H9 (cell line): ENCODE results near the gene MAML1. TPM values are rescaled to one million over a fixed set of nuclear protein-coding genes. Genes with fewer than 3 reads are reported as not detected.
A peak's percentile ranks its signal among the peaks of the same experiment; 100 is the strongest.

ENCODE experiments used
- DNase-seq: peaks from one replicate; pipeline ENCODE4 v3.0.0-alpha.2; 2017
- H2AFZ ChIP-seq: one replicate; pipeline ENCODE4 v1.6.1; 2013; ENCODE audit warnings: mild to moderate bottlenecking, low read length, control low read depth, moderate library complexity
- H2AK5ac ChIP-seq: 2 replicates; pipeline ENCODE4 v1.6.1; 2013; ENCODE audit warnings: low read length, control low read depth, mixed read lengths; ENCODE audit not compliant: insufficient read length
- H2BK120ac ChIP-seq: one replicate; pipeline ENCODE4 v1.6.1; 2013; ENCODE audit warnings: low read depth, mild to moderate bottlenecking, low read length, control low read depth, inconsistent platforms; ENCODE audit not compliant: poor library complexity, severe bottlenecking
- H2BK12ac ChIP-seq: 2 replicates; pipeline ENCODE4 v1.6.1; 2013; ENCODE audit warnings: low read length, control low read depth, mixed read lengths, low read depth; ENCODE audit not compliant: insufficient read length
- H2BK15ac ChIP-seq: 2 replicates; pipeline ENCODE4 v1.6.1; 2013; ENCODE audit warnings: low read depth, low read length, control low read depth
- H2BK20ac ChIP-seq: one replicate; pipeline ENCODE4 v1.6.1; 2013; ENCODE audit warnings: low read depth, mild to moderate bottlenecking, low read length, control low read depth, inconsistent platforms; ENCODE audit not compliant: poor library complexity, severe bottlenecking
- H2BK5ac ChIP-seq: 2 replicates; pipeline ENCODE4 v1.6.1; 2013; ENCODE audit warnings: low read length, control low read depth, mixed read lengths; ENCODE audit not compliant: insufficient read length
- H3K14ac ChIP-seq: 2 replicates; pipeline ENCODE4 v1.6.1; 2013; ENCODE audit warnings: low read length, control low read depth; ENCODE audit not compliant: insufficient read depth
- H3K18ac ChIP-seq: 2 replicates; pipeline ENCODE4 v1.6.1; 2013; ENCODE audit warnings: low read depth, mild to moderate bottlenecking, mixed read lengths, low read length, control low read depth; ENCODE audit not compliant: insufficient read length
- H3K23ac ChIP-seq: 2 replicates; pipeline ENCODE4 v1.6.1; 2013; ENCODE audit warnings: low read length, control low read depth, mixed read lengths, low read depth; ENCODE audit not compliant: insufficient read length
- H3K23me2 ChIP-seq: 2 replicates; pipeline ENCODE4 v1.6.1; 2013; ENCODE audit warnings: low read depth, mild to moderate bottlenecking, mixed read lengths, low read length, control low read depth; ENCODE audit not compliant: insufficient read length, poor library complexity, severe bottlenecking
- H3K27ac ChIP-seq: 2 replicates; pipeline ENCODE4 v1.5.1; 2013; ENCODE audit warnings: low read length, control low read depth, mixed read lengths, low read depth; ENCODE audit not compliant: insufficient read length
- H3K27me3 ChIP-seq: 2 replicates; pipeline ENCODE4 v1.6.1; 2013; ENCODE audit warnings: low read length, control low read depth, inconsistent platforms; ENCODE audit not compliant: insufficient read depth
- H3K4ac ChIP-seq: 2 replicates; pipeline ENCODE4 v1.6.1; 2013; ENCODE audit warnings: low read depth, mild to moderate bottlenecking, control low read depth, inconsistent platforms, low read length, moderate library complexity
- H3K4me1 ChIP-seq: 2 replicates; pipeline ENCODE4 v1.6.1; 2013; ENCODE audit warnings: low read length, control low read depth, inconsistent platforms; ENCODE audit not compliant: insufficient read depth
- H3K4me2 ChIP-seq: 2 replicates; pipeline ENCODE4 v1.6.1; 2013; ENCODE audit warnings: low read length, control low read depth, mixed read lengths; ENCODE audit not compliant: insufficient read length, insufficient read depth
- H3K56ac ChIP-seq: 2 replicates; pipeline ENCODE4 v1.6.1; 2013; ENCODE audit warnings: low read depth, mild to moderate bottlenecking, mixed read lengths, low read length, control low read depth; ENCODE audit not compliant: insufficient read length
- H3K79me1 ChIP-seq: 2 replicates; pipeline ENCODE4 v1.6.1; 2013; ENCODE audit warnings: low read depth, mild to moderate bottlenecking, moderate library complexity, low read length, control low read depth, inconsistent platforms; ENCODE audit not compliant: insufficient read depth, poor library complexity, severe bottlenecking
- H3K79me2 ChIP-seq: 2 replicates; pipeline ENCODE4 v1.6.1; 2013; ENCODE audit warnings: low read length, control low read depth, inconsistent platforms; ENCODE audit not compliant: insufficient read depth
- H3K9ac ChIP-seq: 2 replicates; pipeline ENCODE4 v1.6.1; 2013; ENCODE audit warnings: low read length, control low read depth, mixed read lengths; ENCODE audit not compliant: insufficient read length; ENCODE audit errors: extremely low read depth
- H3K9me3 ChIP-seq: one replicate; pipeline ENCODE4 v1.6.1; 2013; ENCODE audit warnings: low read depth, low read length, inconsistent platforms; ENCODE audit not compliant: control insufficient read depth
- H3T11ph ChIP-seq: one replicate; pipeline ENCODE4 v1.6.1; 2013; ENCODE audit warnings: mild to moderate bottlenecking, low read length, control low read depth, inconsistent platforms
- H4K20me1 ChIP-seq: one replicate; pipeline ENCODE4 v1.6.1; 2013; ENCODE audit not compliant: control insufficient read depth, insufficient read length, insufficient read depth
- H4K5ac ChIP-seq: 2 replicates; pipeline ENCODE4 v1.6.1; 2013; ENCODE audit warnings: low read depth, mild to moderate bottlenecking, mixed read lengths, low read length, control low read depth; ENCODE audit not compliant: insufficient read length
- H4K8ac ChIP-seq: replicated peaks from 2 replicates; pipeline ENCODE4 v1.6.1; 2013; ENCODE audit warnings: low read length, control low read depth, mixed read lengths, low read depth; ENCODE audit not compliant: insufficient read length
- H4K91ac ChIP-seq: 2 replicates; pipeline ENCODE4 v1.6.1; 2013; ENCODE audit warnings: low read depth, mild to moderate bottlenecking, moderate library complexity, mixed read lengths, low read length, control low read depth; ENCODE audit not compliant: insufficient read length
- H3K27ac Mint-ChIP-seq, 3 experiments: 2 replicates in 2 of 3; 3 replicates in 1 of 3; pipeline ENCODE4 v1.8.0; 2020 to 2021; ENCODE audit warnings: mixed read lengths in 3 of 3, mild to moderate bottlenecking in 1 of 3, moderate library complexity in 1 of 3
- H3K27me3 Mint-ChIP-seq: 2 replicates; pipeline ENCODE4 v1.8.0; 2021; ENCODE audit warnings: low read depth, mild to moderate bottlenecking, moderate library complexity, mixed read lengths
- H3K36me3 Mint-ChIP-seq, 3 experiments: 2 replicates in 2 of 3; 3 replicates in 1 of 3; pipeline ENCODE4 v1.8.0; 2020 to 2021; ENCODE audit warnings: low read depth in 3 of 3, mixed read lengths in 3 of 3; ENCODE audit not compliant: insufficient read depth in 1 of 3
- H3K4me1 Mint-ChIP-seq, 2 experiments: 2 replicates each; pipeline ENCODE4 v1.8.0; 2020; ENCODE audit warnings: mixed read lengths in 2 of 2
- H3K4me3 Mint-ChIP-seq, 2 experiments: 2 replicates in 1 of 2; 3 replicates in 1 of 2; pipeline ENCODE4 v1.8.0; 2020 to 2021; ENCODE audit warnings: mild to moderate bottlenecking in 2 of 2, mixed read lengths in 2 of 2, moderate library complexity in 1 of 2
- H3K9me3 Mint-ChIP-seq, 2 experiments: 2 replicates in 1 of 2; 3 replicates in 1 of 2; pipeline ENCODE4 v1.8.0; 2020; ENCODE audit warnings: mild to moderate bottlenecking in 2 of 2, mixed read lengths in 2 of 2, moderate library complexity in 1 of 2
- CTCF ChIP-seq: fragments of 200-600 bp; sonication (generic); conservative IDR thresholded peaks from 3 replicates; pipeline ENCODE4 v1.8.0; 2021; ENCODE audit warnings: antibody characterized with exemption, mild to moderate bottlenecking
- WGBS: extraction: QIAGEN DNeasy Blood & Tissue Kit; methylation state at CpG from one replicate; pipeline ENCODE4 v1.1.7; 2013; ENCODE audit warnings: missing lambda C conversion rate, low lambda C conversion rate, mixed read lengths; ENCODE audit not compliant: insufficient read length; ENCODE audit errors: extremely low coverage; 5-methylcytosine and 5-hydroxymethylcytosine counted together
- total RNA-seq: library from RNA; stranded (reverse); gene quantifications from 2 replicates; pipeline ENCODE4 v1.2.1, GENCODE V29; 2021

MAML1 gene
- total RNA-seq, 1 experiment from 2014 or later = 50.8 TPM

- Histone ChIP-seq H4K91ac (peak within 1 kb of the TSS; percentile 93), H2AK5ac (no peak within 1 kb of the TSS), H3K18ac (peak within 1 kb of the TSS; percentile 99), H3K4me1 (peaks cover 7% of the 10 kb centered on the region; the same call in 1 of the 2 replicates), H4K5ac (no peak within 1 kb of the TSS), H3K9ac (peak within 1 kb of the TSS; percentile 98), H2BK20ac (no peak within 1 kb of the TSS), H3K4me2 (peak within 1 kb of the TSS; percentile 87), H3K79me2 (peaks cover 39% of the 10 kb centered on the region), H3K56ac (no peak within 1 kb of the TSS), H3K9me3 (no peaks in the 10 kb centered on the region), H4K8ac (no peak within 1 kb of the TSS), H3K27ac (peak within 1 kb of the TSS; percentile 90), H3K23ac (no peak within 1 kb of the TSS), H2BK15ac (no peak within 1 kb of the TSS), H3K23me2 (peaks cover 7% of the 10 kb centered on the region), H2BK12ac (no peak within 1 kb of the TSS), H3K14ac (peak within 1 kb of the TSS; percentile 98), H2BK5ac (peak within 1 kb of the TSS; percentile 36), H3K79me1 (no peaks in the 10 kb centered on the region), H3K4ac (peak within 1 kb of the TSS; percentile 32), H4K20me1 (no peaks in the 10 kb centered on the region), H3K27me3 (no peaks in the 10 kb centered on the region), H3T11ph (no peak within 1 kb of the TSS), H2BK120ac (peak within 1 kb of the TSS; percentile 91), H2AFZ (no peak within 1 kb of the TSS)
- Mint-ChIP-seq H3K4me1 (peaks cover 26 to 35% of the 10 kb centered on the region in 2 experiments), H3K36me3 (peaks cover 32 to 42% (median 33%) of the 10 kb centered on the region in 3 experiments), H3K27ac (peak within 1 kb of the TSS; percentile 97 to 100 (median 99)), H3K9me3 (peaks cover 0 to 6% of the 10 kb centered on the region in 2 experiments; a peak in 3 of 5 replicates), H3K27me3 (no peaks in the 10 kb centered on the region), H3K4me3 (peak within 1 kb of the TSS; percentile 92 to 99)
- DNase-seq = no peak
- no peak for TF ChIP-seq CTCF
- no CpG with 5 or more reads among the region's 58 CpGs for WGBS
Measured at GRCh38 chr5:179698935-179699615, 33.5 kb upstream of the MAML1 start, which contains the start of gene CANX. Gene CANX, plus strand, starts transcription at chr5:179698967. Its CDS starts 6,715 bp downstream, at chr5:179705682.
